Small intestine (tissue), 7 donors: ENCODE measurements around the gene CDHR5. TPM values are rescaled to one million over a fixed set of nuclear protein-coding genes. Genes with fewer than 3 reads are reported as not detected.
"Not testable (repeated sequence)": the region's sequence is repeated elsewhere in the genome, so short reads cannot be mapped to it uniquely, and the experiment has no call there.

Source experiments
- DNase-seq, 2 donors: peaks; one replicate each; pipeline versions ENCODE4 v3.0.0 to v3.0.0-alpha.2; 2013
- FAIRE-seq: peaks from 2 replicates; lab custom pipeline; 2012; peaks lifted over from hg19 to GRCh38; lab: Jason Lieb, UNC
- H3K27ac ChIP-seq, 3 donors: one replicate each; pipeline ENCODE4 v1.5.1; 2013; ENCODE audit warnings: low read length in 2 of 3, mild to moderate bottlenecking in 2 of 3, control low read depth in 1 of 3, inconsistent platforms in 1 of 3, low read depth in 1 of 3, moderate library complexity in 1 of 3
- H3K27me3 ChIP-seq, 3 donors: one replicate each; pipeline ENCODE4 v1.6.1; 2013; ENCODE audit warnings: low read length in 3 of 3, inconsistent platforms in 1 of 3; ENCODE audit not compliant: control insufficient read depth in 3 of 3, insufficient read depth in 3 of 3
- H3K36me3 ChIP-seq, 3 donors: one replicate each; pipeline ENCODE4 v1.6.1; 2013; ENCODE audit warnings: low read length in 3 of 3, inconsistent platforms in 1 of 3, low read depth in 1 of 3, mild to moderate bottlenecking in 1 of 3, moderate library complexity in 1 of 3; ENCODE audit not compliant: control insufficient read depth in 3 of 3, insufficient read depth in 2 of 3
- H3K4me1 ChIP-seq, 3 donors: one replicate each; pipeline ENCODE4 v1.6.1; 2013; ENCODE audit warnings: low read length in 2 of 3, inconsistent platforms in 1 of 3, low read depth in 1 of 3, mild to moderate bottlenecking in 1 of 3, moderate library complexity in 1 of 3; ENCODE audit not compliant: control insufficient read depth in 3 of 3, insufficient read depth in 2 of 3
- H3K4me3 ChIP-seq, 3 donors: one replicate each; pipeline ENCODE4 v1.5.1; 2013; ENCODE audit warnings: low read length in 3 of 3, control low read depth in 1 of 3, inconsistent platforms in 1 of 3, low read depth in 1 of 3, mild to moderate bottlenecking in 1 of 3, moderate library complexity in 1 of 3
- H3K9me3 ChIP-seq, 2 donors: one replicate each; pipeline ENCODE4 v1.6.1; 2013; ENCODE audit warnings: low read depth in 1 of 2, low read length in 1 of 2; ENCODE audit not compliant: control insufficient read depth in 2 of 2, insufficient read depth in 1 of 2
- WGBS, 3 donors: extraction: QIAGEN DNeasy Blood & Tissue Kit; methylation state at CpG; one replicate each; pipeline ENCODE4 v1.1.7; 2013; 5-methylcytosine and 5-hydroxymethylcytosine counted together
- polyA plus RNA-seq, 4 donors: library from polyadenylated mRNA; stranded (reverse) in 3 of 4; unstranded in 1 of 4; fragments of 200-250 nt in 3 of 4; fragments of 120-200 nt in 1 of 4; gene quantifications; one replicate each; pipeline versions ENCODE4 v1.2.1 to v1.2.3, GENCODE V29; 2013
- donor health status: healthy with polysubstance abuse.
- donor health status: control.
- donor health status: control.
- donor health status: Bipolar disorder and iron deficiency.
- donor health status: healthy.

CDHR5 gene
- polyA plus RNA-seq, 4 donors: 112 to 1,182 (median 936) TPM

DNA sequence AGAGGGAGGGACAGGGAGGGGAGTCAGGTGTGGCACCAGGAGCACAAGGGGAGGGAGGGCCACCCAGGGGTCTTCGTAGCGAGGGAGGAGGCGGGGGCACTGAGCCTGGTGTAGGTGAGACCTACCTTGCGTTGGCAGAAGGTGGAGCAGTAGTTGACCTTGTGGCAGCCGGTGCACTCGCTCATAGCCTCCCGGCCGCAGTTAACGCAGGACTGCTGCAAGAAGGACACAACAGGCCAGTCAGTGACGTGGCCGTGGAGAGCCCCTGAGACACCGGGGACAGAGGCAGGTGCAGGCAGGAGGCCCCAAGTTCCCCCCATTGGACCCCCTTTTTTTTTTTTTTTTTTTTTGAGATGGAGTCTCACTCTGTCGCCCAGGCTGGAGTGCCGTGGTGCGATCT lies 29.1 kb upstream of the CDHR5 start:
- DNase-seq (no peak), FAIRE-seq (no peak)
- peaks cover 4 to 39% (median 9%) of the 10 kb centered on the region in 3 donors for H3K4me1 ChIP-seq
- WGBS, 3 donors: 91 to 94% (median 91%) methylated on average over 13 to 15 of the region's 15 CpGs
- H3K9me3 ChIP-seq: no peaks in the 10 kb centered on the region
- H3K36me3 ChIP-seq: peaks cover 0 to 61% (median 0%) of the 10 kb centered on the region in 3 donors
- H3K4me3 ChIP-seq: no peak overlapping the region
- peak overlapping the region in 1 of 3 donors; percentile 89 for H3K27ac ChIP-seq
- no peaks in the 10 kb centered on the region for H3K27me3 ChIP-seq

DNA sequence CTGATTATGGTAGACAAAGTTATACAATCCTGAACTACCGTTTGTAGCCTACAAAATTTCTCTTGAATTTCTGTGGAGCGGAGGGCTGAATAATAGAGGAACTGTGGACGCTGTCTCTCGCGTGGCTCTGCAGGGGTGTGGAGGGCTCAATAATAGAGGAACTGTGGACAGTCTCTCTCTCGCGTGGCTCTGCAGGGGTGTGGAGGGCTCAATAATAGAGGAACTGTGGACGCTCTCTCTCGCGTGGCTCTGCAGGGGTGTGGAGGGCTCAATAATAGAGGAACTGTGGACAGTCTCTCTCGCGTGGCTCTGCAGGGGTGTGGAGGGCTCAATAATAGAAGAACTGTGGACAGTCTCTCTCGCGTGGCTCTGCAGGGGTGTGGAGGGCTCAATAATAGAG lies 28.4 kb upstream of the CDHR5 start:
- 87 to 90% (median 87%) methylated on average over 14 of the region's 14 CpGs for WGBS, 3 donors
- not testable (repeated sequence) for H3K9me3 ChIP-seq, H3K27ac ChIP-seq, DNase-seq, FAIRE-seq, H3K27me3 ChIP-seq, H3K4me3 ChIP-seq
- H3K4me1 ChIP-seq: peaks cover 4 to 32% (median 9%) of the 10 kb centered on the region in 3 donors
- peaks cover 0 to 58% (median 0%) of the 10 kb centered on the region in 3 donors for H3K36me3 ChIP-seq

DNA sequence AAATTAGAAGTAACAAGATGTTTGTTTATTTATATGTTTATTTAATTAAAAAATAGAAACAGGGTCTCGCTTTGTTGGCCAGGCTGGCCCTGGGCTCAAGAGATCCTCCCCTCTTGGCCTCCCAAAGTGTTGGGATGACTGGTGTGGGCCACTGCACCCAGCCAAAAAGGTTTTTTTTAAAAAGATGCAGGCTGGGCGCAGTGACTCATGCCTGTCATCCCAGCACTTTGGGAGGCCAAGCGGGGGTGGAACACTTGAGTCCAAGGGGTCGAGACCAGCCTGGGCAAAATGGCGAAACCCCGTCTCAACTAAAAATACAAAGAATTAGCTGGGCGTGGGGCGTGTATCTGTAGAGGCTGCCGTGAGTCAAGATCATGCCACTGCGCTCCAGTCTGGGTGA lies 25.7 kb upstream of the CDHR5 start:
- WGBS, 3 donors: 94 to 98% (median 94%) methylated on average over 10 of the region's 10 CpGs
- Histone ChIP-seq H3K4me3 (no peak overlapping the region), H3K36me3 (peaks cover 0 to 61% (median 0%) of the 10 kb centered on the region in 3 donors), H3K9me3 (no peaks in the 10 kb centered on the region), H3K27ac (no peak overlapping the region), H3K4me1 (peaks cover 0 to 17% (median 4%) of the 10 kb centered on the region in 3 donors), H3K27me3 (no peaks in the 10 kb centered on the region)
- FAIRE-seq: no peak
- DNase-seq: no peak

DNA sequence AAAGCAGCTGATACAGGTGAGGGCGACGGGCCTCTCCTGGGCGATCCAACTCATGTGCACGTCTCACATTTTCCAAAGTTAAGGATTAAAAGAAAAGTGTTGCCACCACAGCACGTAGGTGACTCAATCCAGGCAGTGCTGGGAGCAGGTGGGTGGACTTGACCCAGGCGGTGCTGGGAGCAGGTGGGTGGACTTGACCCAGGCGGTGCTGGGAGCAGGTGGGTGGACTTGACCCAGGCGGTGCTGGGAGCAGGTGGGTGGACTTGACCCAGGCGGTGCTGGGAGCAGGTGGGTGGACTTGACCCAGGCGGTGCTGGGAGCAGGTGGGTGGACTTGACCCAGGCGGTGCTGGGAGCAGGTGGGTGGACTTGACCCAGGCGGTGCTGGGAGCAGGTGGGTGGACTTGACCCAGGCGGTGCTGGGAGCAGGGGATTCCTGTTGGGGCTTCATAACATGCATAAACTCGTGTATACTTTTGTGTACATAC lies 23.0 kb upstream of the CDHR5 start:
- not testable (repeated sequence) for H3K4me1 ChIP-seq, H3K9me3 ChIP-seq, FAIRE-seq, H3K4me3 ChIP-seq, H3K27me3 ChIP-seq
- H3K27ac ChIP-seq: peak overlapping the region in 1 of 3 donors; percentile 64
- peaks cover 0 to 67% (median 0%) of the 10 kb centered on the region in 3 donors for H3K36me3 ChIP-seq
- 20 to 67% (median 56%) methylated on average over 9 to 10 of the region's 14 CpGs for WGBS, 3 donors
- DNase-seq: peak; percentile 55 to 63

DNA sequence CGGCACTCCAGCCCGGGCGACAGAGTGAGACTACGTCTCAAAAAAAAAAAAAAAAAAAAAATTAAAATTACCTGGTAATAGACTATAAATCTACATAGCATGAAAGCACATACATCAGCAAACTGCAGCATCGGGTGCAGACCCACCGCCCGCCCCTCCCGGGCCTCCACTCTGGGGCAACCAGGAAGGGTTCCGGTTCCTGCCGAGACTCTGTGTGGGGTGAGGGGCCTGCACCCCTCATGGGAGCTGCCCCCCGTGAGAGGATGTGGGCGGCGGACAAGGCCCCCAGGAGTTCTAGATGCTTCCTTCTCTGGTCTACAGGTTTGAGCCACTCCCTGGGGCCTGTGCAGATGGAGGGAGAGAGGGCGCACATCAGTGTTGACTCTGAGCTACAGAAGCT lies 21.5 kb upstream of the CDHR5 start:
- H3K36me3 ChIP-seq: peaks cover 0 to 76% (median 0%) of the 10 kb centered on the region in 3 donors
- no peaks in the 10 kb centered on the region for H3K9me3 ChIP-seq
- H3K27ac ChIP-seq: no peak overlapping the region
- no peaks in the 10 kb centered on the region for H3K27me3 ChIP-seq
- DNase-seq (no peak), FAIRE-seq (no peak)
- 82 to 90% (median 87%) methylated on average over 12 to 14 of the region's 14 CpGs for WGBS, 3 donors
- peaks cover 0 to 4% (median 2%) of the 10 kb centered on the region in 3 donors for H3K4me1 ChIP-seq
- H3K4me3 ChIP-seq: no peak overlapping the region

DNA sequence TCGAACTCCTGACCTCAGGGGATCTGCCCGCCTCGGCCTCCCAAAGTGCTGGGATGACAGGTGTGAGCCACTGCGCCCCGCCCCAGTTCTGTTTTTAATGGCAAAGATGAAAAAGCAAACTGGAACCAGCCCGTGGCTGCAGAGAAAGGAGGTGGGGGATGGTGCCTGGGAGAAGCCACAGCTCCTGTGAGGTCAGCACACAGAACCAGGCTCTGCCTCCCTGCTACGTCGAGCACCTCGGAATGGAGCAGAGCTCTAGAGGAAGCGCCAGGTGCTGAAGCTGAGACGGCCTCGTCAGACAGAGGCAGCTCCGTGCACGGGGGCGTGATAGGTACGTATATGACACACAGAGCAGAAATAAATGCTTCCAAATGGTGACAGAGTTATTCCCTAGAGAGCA lies 20.8 kb upstream of the CDHR5 start:
- Histone ChIP-seq H3K27ac (no peak overlapping the region), H3K36me3 (peaks cover 0 to 76% (median 0%) of the 10 kb centered on the region in 3 donors), H3K4me1 (peaks cover 0 to 4% (median 2%) of the 10 kb centered on the region in 3 donors), H3K9me3 (no peaks in the 10 kb centered on the region), H3K4me3 (no peak overlapping the region), H3K27me3 (peaks cover 0 to 5% (median 0%) of the 10 kb centered on the region in 3 donors)
- 75 to 77% (median 77%) methylated on average over 16 of the region's 16 CpGs for WGBS, 3 donors
- no peak for FAIRE-seq
- no peak for DNase-seq

DNA sequence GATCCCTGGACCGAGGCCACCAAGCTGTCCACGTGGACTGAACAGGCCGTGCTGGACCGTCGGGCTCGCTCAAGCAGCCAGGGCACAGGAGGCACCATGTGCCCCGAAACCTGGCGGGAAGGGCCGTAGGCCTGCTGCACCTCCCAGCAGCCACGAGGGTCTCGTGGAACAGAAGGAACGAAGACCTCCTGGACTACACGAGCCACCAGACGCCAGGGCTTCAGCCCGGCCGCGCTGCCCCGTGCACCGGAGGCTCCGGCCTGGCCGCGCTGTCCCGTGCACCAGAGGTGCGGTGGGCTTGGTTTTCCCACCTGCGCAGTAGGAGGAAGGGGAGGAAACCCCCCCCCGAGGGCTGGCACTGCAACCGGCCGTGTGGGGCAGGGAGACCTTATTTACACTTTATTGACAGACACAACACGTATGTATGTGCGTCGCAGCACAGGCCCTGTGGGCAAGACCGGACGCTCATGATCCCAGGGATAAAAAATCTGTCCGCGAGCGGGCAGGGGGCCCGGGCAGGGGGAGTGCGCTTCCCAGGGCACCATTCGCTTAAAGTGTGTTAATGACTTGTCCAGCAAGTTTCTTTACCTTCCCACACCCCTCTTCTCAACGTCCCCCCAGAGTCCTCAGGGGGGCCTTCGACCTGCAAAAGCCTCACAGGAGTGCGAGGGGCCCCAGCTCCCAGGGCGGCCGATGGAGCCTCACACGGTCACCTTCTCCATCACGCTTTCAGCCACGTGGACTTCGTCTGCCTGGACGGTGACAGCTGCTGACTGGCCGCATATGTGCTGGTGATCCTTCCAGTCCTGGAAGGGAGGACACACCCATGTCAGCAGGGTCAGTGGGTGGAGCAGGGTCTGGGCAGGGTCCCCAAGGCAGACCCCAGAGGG lies 19.3 kb upstream of the CDHR5 start:
- DNase-seq (no peak), FAIRE-seq (no peak)
- Histone ChIP-seq H3K4me1 (peaks cover 0 to 6% (median 2%) of the 10 kb centered on the region in 3 donors), H3K9me3 (no peaks in the 10 kb centered on the region), H3K27ac (no peak overlapping the region), H3K36me3 (peaks cover 0 to 65% (median 0%) of the 10 kb centered on the region in 3 donors), H3K27me3 (peaks cover 0 to 11% (median 0%) of the 10 kb centered on the region in 3 donors), H3K4me3 (no peak overlapping the region)
- WGBS, 3 donors: 89 to 90% (median 90%) methylated on average over 47 to 50 of the region's 50 CpGs

DNA sequence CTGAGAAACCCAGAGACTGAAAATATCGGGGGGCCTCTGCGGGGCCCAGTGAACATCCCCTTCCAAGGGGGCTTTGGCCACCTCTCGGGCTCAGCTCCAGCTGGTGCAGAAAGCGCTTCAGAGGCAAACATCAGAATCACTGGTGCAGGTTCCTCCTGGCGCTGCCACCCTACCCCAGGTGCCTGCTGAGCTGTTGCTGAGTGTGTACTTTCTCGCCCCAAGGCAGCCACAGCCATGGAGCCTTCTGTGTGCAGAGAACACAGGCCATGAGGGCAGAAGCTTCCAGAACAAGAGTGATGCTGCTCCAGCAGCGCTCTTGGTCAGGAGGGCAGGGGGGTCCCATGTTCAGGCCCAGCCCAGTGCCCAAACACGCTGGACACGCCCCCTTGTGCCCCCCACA lies 18.6 kb upstream of the CDHR5 start:
- FAIRE-seq: no peak
- Histone ChIP-seq H3K36me3 (peaks cover 0 to 64% (median 0%) of the 10 kb centered on the region in 3 donors), H3K27ac (no peak overlapping the region), H3K4me1 (peaks cover 0 to 13% (median 2%) of the 10 kb centered on the region in 3 donors), H3K27me3 (peaks cover 0 to 18% (median 4%) of the 10 kb centered on the region in 3 donors), H3K4me3 (no peak overlapping the region), H3K9me3 (no peaks in the 10 kb centered on the region)
- DNase-seq: no peak
- 88 to 96% (median 93%) methylated on average over 9 of the region's 9 CpGs for WGBS, 3 donors
